GM19397 (cell line): ENCODE measurements around the gene GYG1.

ENCODE experiments used
- ATAC-seq: cut with Tn5 transposase; IDR thresholded peaks from one replicate; pipeline ENCODE4 v1.9.1; 2021; ENCODE audit warnings: mild to moderate bottlenecking, moderate library complexity; ENCODE audit not compliant: unreplicated experiment

The GYG1 gene

GRCh38 chr3:148991219-148992026 is at the start of gene GYG1:
Gene GYG1, plus strand, starts transcription at chr3:148991540. Its CDS starts 101 bp downstream, at chr3:148991641.
- peak; percentile 90 for ATAC-seq

GRCh38 chr3:148943506-148944205 is 47.7 kb upstream of the GYG1 start:
- ATAC-seq, result peak; percentile 90

- ATAC-seq, result no peak
Observed at GRCh38 chr3:148945116-148945515, 46.2 kb upstream of the GYG1 start.

GRCh38 chr3:148948913-148949657 is 42.3 kb upstream of the GYG1 start:
- no peak for ATAC-seq

GRCh38 chr3:148950806-148951205 is 40.5 kb upstream of the GYG1 start:
- ATAC-seq, result no peak

- ATAC-seq, result no peak
Observed at GRCh38 chr3:148951599-148952361, 39.6 kb upstream of the GYG1 start.

- ATAC-seq, result no peak
Observed at GRCh38 chr3:148953094-148953493, 38.2 kb upstream of the GYG1 start.

- no peak for ATAC-seq
Observed at GRCh38 chr3:148954981-148955380, 36.4 kb upstream of the GYG1 start.

- ATAC-seq, result no peak
Observed at GRCh38 chr3:148955544-148956346, 35.6 kb upstream of the GYG1 start.

- ATAC-seq, result no peak
Observed at GRCh38 chr3:148957586-148957985, 33.8 kb upstream of the GYG1 start.

GRCh38 chr3:148958696-148959095 is 32.6 kb upstream of the GYG1 start:
- no peak for ATAC-seq

- no peak for ATAC-seq
Observed at GRCh38 chr3:148962513-148962912, 28.8 kb upstream of the GYG1 start.

- ATAC-seq, result no peak
Observed at GRCh38 chr3:148964809-148965208, 26.5 kb upstream of the GYG1 start.

- no peak for ATAC-seq
Observed at GRCh38 chr3:148968321-148968720, 23.0 kb upstream of the GYG1 start.

- no peak for ATAC-seq
Observed at GRCh38 chr3:148970271-148970670, 21.1 kb upstream of the GYG1 start.

- no peak for ATAC-seq
Observed at GRCh38 chr3:148971401-148972163, 19.8 kb upstream of the GYG1 start.

- ATAC-seq, result no peak
Observed at GRCh38 chr3:148974726-148975125, 16.6 kb upstream of the GYG1 start.

GRCh38 chr3:148975248-148975647 is 16.1 kb upstream of the GYG1 start:
- ATAC-seq, result no peak

- no peak for ATAC-seq
Observed at GRCh38 chr3:148975696-148976095, 15.6 kb upstream of the GYG1 start.
